ENCODE data around the gene MDFIC.

- TF ChIP-seq CTCF (IDR thresholded peaks at IDR 0.05) (no peak), EZH2 (IDR thresholded peaks at IDR 0.05; ENCODE audit: borderline replicate concordance, insufficient read depth, low read depth, low read length, poor library complexity, severe bottlenecking) (no peak)
Observed at GRCh38 chr7:115004121-115004520, 82.2 kb downstream of the MDFIC start.

Data from B cell (primary cell).